Erythroblast (primary cell): ENCODE data around the gene PRICKLE2.

Experiments
- GATA1 ChIP-seq: IDR thresholded peaks from 2 replicates; pipeline ENCODE4 v1.6.1; 2011; ENCODE audit warnings: low read depth, mild to moderate bottlenecking, control low read depth, low read length, moderate library complexity
- POLR2A ChIP-seq: IDR thresholded peaks from 2 replicates; pipeline ENCODE4 v1.6.1; 2011; ENCODE audit warnings: mild to moderate bottlenecking, low read length

- TF ChIP-seq POLR2A (no peak), GATA1 (no peak)
These were observed 38.6 kb downstream of the PRICKLE2 start for GRCh38 chr3:64186667-64187064.
